CMK (cell line): ENCODE results near the gene ACSL4.
"Not testable (repeated sequence)": the region's sequence is repeated elsewhere in the genome, so short reads cannot be mapped to it uniquely, and the experiment has no call there.

Experiments
- DNase-seq: peaks from one replicate; pipeline ENCODE4 v3.0.0-alpha.2; 2010; ENCODE audit warnings: low read depth

ACSL4 gene

DNA sequence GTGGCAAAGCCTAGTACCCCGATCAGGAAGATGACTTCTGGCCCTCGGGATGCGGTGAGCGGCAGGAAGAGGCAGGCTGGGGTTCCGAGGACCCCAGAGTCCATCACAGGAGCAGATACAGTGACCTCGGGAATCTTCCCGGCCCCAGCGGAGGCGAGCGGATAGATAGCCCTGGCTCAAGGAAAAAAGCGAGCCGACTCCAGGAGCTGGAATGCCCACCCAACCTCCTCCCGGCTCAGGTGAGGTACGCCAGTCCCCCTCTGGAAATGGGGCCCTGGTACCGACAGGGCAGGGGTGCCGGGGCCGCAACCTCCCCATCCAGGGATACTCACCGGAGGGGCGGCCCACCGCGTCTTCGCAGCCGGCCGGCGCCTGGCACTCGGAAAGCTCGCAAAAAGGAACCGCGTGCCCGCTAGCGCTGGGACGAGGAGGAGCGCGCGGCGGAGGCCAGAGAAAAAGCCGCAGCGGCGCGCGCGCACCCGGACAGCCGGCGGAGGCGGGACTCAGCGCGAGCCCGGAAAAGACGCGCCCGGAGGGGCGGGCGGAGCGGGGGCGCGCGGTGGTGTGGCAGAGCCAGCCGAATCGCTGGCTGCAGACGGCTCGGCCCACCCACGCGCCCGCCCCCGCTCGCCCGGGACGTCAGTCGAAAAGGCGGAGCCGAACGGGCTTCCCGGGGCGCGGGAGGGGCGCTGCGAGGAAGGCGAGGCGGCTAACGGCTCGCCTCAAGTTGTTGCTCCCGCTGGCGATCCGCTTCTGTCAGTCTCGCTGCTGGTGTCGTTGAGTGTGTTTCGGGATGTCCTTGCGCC lies at the start of gene ACSL4:
TSS of gene ACSL4 (minus strand) at position 451 of the 806 bp plus-strand sequence. CDS start 49,894 bp downstream, outside the sequence.
- DNase-seq = peak; percentile 37

DNA sequence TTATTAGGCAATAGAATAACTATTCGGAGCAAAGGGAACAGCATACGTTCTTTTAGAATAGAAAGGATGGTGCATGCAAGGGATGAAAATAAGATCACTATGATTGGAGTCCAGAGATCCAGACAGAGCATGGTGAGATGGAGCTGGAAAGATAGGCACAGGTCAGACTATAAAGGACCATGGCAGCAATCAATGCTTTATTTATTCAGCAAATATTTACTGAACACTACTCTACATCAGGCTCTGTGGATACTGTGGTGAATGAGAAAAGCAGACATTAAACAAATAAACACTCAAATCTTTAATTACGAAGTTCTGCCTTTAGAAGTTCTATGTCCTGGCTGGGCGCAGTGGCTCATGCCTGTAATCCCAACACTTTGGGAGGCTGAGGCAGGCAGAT lies 44.7 kb upstream of the ACSL4 start:
- DNase-seq = no peak

DNA sequence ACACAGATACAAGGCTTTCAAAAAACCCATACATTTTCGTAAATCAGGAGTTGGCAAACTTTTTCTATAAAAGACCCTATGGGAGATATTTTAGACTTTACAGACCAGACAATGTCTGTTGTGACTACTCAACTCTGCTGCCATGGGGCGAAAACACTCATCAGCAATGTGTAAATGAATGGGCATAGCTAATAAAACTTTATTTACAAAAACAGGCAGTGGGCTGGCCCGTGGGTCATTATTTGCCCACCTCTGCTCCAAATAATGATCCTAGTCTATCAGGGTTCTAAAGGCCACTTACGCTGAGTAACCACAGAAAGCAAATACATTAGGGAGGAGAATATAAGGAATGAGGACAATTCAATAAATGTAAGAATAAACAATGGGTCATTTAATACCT lies 43.9 kb upstream of the ACSL4 start:
- no peak for DNase-seq

DNA sequence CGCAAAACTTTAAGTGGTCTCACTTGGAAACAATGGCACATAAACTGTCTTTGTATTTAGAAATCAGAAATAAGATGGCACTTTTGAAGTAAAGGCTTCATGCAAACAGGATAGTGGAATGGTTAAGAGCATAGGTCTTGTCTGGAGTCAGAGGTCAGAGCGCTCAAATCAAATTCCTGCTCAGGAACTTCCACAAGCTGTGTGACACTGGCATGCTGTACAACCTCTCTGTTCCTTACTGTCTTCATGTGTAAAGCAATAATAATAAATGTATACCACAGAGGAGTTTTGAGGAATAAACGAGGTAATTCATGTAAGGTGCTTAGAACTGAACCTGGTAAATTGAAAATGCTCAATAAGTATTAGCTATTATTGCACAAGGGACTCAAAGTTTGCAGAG lies 43.4 kb upstream of the ACSL4 start:
- DNase-seq = no peak

DNA sequence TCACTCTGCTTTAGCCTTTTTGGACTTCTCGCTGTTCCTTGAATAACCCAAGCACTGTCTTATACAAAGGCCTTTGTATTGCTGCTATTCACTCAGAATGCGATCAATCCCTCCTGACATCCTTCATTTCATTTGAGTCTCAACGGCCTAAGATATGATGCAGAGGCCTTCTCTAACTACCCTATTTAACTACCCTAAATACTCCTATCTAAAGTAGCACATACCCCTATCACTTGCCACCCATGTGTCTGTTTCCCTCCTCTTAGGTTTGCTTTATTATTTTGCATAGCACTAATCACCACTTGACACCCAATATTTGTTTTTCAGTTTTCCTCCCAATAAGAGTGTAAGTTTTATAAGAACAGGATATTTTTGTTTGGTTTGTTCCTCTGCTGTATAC lies 42.3 kb upstream of the ACSL4 start:
- DNase-seq = peak; percentile 26

DNA sequence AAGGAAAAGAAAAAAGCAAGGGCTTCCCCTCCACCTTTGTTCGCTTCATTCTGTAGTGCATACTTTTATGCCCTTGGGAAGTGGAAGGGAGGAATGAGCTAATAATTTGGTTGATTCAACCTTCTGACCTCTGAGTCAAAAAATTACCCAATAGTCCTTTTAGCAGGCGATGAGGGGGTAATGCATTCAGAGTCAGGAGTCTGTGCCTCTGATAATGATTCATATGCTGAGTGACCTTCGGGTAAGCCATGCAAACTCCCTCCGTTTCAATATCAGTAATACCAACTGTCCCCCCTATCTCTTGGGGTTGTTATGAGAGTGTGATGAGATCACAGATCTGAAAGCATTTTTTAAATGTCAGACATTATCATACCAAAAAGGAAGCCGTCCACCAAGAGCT lies 41.6 kb upstream of the ACSL4 start:
- peak; percentile 73 for DNase-seq

DNA sequence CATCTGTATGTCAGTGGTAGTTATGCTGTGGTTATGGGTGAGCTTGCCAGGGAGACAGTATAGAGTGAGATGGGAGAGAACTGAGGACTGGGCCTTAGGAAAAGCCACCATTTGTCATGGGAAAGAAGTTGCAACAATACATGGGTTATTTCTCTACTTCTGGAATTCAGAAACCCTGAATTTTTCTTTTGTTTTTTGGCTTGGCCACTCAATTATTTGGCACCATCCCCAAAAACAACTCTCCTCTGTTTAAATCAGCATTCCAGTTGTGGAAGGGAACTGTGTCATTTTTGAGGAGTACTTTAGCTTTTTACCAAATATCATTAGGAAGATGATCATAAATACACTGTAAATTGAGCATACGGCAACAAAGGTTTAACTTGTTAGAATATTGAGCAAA lies 41.1 kb upstream of the ACSL4 start:
- no peak for DNase-seq

DNA sequence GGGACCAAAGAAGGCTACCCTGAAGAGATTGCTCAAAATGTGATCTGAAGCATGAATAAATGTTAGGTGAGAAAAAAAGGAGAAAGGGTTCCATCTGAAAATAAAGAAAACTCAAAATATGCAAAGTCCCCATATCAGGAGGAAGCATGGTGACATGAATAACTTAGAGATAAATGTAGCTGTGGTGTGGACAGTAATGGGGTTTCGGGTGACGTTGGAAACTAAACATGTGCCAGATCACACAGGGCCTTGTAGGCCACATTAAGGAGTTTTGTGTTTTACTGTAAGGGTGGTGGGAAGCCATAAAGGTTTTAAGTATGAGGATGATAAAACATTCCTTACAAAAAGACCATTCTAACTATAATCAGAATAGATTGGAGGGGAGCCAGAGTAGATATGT lies 40.3 kb upstream of the ACSL4 start:
- DNase-seq = peak; percentile 20

DNA sequence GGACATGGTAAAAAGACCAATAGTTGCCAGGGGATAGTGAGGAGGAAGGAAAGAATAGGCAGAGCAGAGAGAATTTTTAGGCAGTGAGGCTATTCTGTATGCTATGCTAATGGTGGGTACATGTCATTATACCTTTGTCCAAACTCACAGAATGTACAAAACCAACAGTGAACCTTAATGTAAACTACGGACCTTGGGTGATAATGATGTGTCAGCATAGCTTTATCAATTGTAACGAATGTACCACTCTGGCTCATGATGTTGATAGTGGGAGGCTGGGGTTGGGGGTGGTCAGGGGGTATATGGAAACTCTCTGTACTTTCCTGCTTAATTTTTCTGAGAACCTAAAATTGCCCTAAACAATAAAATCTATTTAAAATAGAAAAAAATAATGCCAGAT lies 37.7 kb upstream of the ACSL4 start:
- DNase-seq = no peak

DNA sequence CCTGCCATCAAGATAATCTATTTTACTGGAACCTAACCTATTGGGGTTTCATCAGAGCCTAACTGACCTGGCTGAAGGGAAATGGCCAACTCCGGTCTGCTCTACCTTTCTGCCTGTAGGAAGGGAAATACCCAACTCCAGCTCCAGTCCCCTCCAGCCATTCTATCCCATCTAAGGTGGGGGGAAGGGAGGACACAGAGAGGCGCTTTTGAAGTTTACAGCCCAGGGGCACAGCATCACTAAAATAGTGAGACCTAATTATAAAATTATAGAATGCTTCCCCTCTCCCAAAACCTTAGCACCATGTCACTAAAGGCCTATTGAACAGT lies 27.8 kb upstream of the ACSL4 start:
- DNase-seq = no peak

DNA sequence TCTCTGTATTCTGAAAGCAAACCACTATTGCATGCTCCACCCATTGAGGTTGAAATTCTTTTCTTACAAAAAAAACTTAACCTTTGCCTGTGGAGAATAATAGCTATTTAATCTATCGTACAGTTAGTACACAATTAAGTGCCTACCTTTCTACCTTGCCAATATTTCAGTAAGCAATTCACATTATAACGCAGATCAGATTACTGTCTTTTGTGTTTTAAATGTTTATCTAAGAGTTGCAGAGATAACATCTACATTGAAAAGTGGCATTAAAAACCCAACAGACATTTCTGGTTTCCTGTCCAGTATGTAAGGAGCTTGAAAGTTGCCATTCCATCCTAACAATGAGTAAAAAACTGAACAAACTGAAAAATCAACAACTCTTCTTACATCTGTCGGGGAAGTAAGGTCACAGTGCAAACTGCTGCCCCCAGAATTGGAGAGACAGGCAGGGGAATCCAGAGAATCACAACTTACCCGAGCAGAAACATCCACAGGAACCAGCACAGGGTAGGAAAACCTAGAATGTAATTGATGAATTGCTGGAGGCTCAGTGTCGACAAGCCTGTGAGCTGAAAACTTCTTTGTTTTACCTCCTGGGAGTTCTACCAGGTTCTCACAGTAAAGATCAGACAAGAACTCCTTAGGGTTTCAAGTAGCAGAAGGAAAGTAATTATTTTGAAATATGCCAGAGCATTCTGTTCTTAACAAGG lies 27.3 kb upstream of the ACSL4 start:
- DNase-seq = no peak

DNA sequence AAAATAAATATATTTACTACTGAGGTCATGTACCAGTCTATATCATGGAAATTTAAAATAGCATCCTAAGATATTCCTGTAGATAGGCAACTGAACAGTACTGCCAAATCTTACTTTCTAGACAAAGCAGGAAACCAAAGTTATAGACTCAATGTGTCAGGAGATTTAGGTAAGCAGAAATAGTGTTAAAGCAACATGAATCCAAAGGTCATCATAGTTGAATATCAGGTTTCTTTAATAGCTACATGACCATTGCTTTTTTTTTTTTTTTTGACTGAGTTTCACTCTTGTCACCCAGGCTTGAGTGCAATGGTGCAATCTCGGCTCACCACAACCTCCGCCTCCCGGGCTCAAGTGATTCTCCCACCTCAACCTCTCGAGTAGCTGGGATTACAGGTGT lies 20.2 kb upstream of the ACSL4 start:
- no peak for DNase-seq

DNA sequence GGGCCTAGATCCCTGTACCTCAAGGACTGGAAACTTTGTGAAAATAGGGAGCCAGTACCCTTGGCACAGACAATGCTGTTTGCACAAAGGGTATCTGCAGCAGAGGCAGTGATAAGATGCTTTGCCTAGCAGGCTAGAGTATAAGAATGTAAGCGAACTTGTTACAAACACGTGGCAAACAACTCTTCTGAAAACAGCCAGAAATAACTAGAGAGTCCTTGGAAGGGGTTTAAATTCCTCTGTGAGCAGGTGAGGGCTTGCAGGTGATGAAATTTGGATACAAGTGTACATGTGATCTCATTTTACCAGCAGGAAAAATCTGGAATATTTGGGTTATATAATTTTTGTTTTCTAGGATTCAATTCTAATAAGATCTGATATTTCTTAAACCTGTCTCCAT lies 18.6 kb upstream of the ACSL4 start:
- no peak for DNase-seq

DNA sequence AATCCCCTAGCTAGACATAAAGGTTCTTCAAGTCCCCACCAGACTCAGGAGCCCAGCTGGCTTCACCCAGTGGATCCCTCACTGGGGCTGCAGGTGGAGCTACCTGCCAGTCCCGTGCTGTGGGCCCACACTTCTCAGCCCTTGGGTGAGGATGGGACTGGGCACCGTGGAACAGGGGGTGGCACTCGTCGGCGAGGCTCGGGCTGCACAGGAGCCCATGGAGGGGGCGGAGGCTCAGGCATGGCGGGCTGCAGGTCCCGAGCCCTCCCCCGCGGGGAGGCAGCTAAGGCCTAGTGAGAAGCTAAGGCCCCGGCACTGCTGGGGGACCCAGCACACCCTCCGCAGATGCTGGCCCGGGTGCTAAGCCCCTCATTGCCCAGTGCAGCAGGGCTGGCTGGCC lies 16.1 kb upstream of the ACSL4 start:
- DNase-seq = no peak

DNA sequence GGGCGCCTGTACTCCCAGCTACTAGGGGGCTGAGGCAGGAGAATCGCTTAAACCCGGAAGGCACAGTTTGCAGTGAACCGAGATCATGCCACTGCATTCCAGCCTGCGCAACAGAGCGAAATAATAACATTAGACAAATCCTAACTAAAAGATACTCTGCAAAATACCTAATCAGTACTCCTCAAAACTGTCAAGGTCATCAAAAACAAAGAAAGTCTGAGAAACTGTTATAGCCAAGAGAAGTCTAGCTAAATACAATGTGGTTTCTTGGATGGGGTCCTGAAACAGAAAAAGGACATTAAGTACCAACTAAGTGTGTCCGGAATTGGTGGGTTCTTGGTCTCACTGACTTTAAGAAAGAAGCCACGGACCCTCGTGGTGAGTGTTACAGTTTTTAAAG lies 14.6 kb upstream of the ACSL4 start:
- DNase-seq = no peak

DNA sequence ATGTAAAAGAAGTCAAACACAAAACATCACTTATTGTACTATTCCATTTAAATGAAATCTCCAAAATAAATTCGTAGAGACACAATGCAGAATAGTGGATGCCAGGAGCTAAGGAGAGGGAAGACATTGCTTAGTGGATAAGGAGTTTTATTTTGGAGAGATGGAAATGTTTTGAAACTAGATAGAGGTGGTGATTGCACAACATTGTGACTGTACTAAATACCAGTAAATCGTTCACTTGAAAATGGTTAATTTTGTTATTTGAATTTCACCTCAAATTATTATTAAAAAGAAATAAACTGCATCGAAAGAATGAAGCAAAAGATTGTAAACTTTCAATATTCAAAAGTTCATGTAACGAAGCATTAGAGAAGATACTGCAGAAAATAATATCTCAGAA lies 9.7 kb upstream of the ACSL4 start:
- DNase-seq = no peak

DNA sequence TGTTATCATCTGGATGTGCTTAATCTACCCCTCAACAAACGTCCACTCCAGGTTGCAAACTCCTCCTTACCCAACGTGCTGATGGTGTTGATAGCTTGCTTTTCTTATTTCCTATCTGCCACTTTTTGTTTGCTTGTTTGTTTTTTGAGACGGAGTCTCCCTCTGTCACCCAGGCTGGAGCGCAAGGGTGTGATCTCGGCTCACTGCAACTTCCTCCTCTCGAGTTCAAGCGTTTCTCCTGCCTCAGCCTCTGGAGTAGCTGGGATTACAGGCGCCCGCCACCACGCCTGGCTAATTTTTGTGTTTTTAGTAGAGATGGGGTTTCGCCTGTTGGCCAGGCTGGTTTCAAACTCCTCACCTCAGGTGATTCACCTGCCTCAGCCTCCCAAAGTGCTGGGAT lies 7.8 kb upstream of the ACSL4 start:
- not testable (repeated sequence) for DNase-seq

DNA sequence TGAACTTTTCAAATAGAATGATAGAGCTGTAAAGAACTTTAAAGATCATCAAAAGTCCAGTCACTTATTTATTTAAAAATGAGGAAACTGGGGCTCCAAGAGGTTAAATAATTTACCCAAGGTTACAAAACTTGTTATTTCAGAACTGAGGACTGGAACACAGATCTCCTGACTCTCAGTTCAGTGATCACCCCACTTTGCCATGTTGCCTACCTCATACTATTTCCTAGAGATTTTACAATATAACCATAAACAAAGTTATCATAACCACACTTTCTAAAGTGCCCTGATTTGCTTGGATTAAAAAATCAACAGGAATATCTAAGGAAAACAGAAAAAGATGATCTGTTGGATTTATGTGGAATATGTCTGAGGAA lies 7.4 kb upstream of the ACSL4 start:
- no peak for DNase-seq

DNA sequence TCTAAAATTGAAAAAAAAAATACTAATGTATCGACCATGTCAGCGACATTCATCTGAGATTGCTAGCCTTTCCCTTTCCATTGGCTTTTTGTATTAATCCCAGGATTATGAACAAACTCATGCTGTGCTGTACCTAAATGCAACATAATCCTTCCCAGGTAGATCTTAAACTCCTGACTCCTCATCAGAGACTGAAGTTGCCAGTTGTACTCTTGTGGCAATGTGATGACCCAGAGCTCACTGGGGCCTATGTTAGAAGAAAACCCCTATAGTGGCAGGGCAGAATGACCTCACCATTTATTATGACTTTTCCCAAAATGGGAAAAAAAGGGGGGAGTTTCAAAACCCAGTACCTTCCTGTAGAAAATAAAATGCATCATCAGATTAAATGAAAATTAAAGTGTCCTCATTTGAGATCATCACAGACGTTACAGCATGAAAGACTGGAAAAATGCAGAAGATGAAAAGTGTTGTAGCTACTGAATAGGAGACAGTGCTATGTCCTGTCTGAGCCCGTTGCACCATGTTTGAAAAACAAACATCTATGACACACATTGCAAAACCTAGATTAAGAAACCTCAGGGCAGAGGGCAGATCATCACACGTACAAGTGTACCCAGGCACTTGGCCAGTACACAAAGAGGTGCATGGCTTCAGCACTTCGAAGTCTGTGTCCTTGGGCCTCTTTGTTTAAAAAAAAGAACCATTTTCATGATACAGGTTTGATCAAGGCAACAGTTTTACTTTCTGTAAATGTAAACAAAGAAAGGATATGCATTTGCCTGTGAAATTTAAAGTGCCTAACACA lies 6.8 kb upstream of the ACSL4 start:
- no peak for DNase-seq

DNA sequence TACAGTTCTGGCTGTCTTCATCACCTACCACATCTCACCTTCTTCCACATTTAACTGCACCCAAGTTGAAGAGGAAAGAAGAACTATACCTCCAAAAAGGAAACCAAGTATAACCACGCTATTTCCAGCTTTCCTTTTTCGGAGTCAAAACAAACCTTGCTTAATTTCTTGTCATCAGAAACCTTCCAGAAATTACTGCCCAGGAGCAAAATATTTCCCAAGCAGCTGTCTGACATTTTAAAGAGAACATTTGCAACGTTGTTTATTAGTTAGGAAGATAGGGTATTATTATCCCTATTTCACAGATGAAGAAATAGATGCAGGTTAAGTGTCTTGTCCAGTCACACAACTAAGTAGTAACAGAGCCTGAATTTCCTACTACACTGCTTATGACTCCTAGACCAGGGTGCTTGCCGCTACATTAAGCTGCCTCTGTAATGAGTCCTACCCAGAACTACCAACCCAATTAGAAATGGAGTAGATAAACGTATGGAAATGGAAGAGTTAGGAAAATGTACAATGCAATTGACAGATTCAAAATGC lies 2.2 kb upstream of the ACSL4 start:
- DNase-seq = no peak

DNA sequence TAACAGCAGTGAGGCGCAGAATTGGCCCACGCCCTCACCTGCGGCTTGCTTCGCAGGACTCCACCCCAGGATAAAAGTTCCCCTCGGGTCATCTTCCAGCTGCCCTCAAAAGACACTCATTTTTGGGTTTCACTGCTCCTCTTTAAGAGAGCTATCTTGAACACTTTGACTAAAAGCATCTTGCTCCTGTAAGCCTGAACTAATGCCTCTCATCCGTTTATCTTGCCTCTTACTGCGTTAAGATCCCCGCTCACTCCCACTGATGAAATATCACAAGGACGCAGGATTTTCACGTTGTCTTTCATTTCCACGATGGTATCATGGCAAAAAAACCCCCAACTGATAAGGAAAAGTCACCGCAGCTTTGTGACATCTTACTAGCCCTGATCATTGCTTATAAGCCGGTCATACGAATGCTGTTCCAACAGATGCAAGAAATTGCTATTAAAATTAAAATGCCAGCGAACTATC lies 591 bp upstream of the ACSL4 start:
- no peak for DNase-seq

DNA sequence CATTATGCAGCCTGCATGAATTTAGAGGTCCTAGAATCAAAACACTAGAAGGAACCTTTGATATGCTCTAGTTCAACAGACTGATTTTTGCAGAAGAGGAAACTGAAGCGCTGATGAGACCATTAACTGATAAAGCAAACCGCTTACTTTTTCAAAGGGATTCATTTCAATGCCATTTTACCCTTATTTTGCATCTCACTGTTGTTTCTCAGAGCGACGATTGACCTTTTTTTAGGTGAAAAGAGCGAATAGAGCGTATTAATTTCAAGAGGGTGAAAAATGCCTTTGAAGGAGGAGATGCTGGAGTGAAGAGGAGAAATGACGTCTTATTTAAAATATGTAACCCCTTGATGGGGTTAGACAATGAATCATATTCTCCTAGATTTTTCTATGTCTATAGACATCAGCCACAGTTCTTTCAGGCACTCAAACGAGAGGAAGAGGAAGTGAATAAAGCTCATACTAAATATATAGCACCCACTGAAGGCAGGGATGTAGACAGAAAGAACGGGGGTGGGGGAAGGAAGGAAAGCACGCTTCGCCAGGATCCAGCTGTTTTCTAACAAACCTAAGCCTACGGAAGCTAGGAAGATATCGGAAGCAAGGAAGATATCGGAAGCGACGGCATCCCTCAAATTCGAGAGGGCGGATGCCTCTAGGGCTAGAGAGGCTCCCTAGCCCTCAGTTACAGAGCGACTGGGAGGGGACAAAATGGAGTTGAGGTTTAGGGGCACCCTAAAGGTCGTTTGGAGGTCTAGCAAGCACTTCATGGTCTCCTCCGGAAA lies 848 bp downstream of the ACSL4 start:
- DNase-seq = peak; percentile 61
